Pancreas (tissue), 10 donors: ENCODE results near the gene GATB. TPM values are rescaled to one million over a fixed set of nuclear protein-coding genes. Genes with fewer than 3 reads are reported as not detected.

Experiments
- ATAC-seq, 4 donors: fragments of 200-7000 bp; cut with Tn5 transposase; one replicate each; pipeline versions ENCODE4 v1.8.0 to v1.9.1; 2020; ENCODE audit warnings: mild to moderate bottlenecking in 4 of 4, moderate library complexity in 4 of 4
- DNase-seq, 6 donors: peaks; one replicate each; pipeline ENCODE4 v3.0.0-alpha.2; 2020
- FAIRE-seq: peaks from 2 replicates; lab custom pipeline; 2012; peaks lifted over from hg19 to GRCh38; lab: Jason Lieb, UNC
- H3K27ac ChIP-seq, 4 donors: fragments of 200-600 bp; sonication (generic); 1 replicate in 3 of 4; 2 replicates in 1 of 4; pipeline versions ENCODE4 v1.5.0 to v1.8.0; 2020
- H3K27me3 ChIP-seq, 4 donors: fragments of 200-600 bp; one replicate each; pipeline ENCODE4 v1.8.0; 2021
- H3K36me3 ChIP-seq, 3 donors: fragments of 200-600 bp; sonication (generic) in 1 of 3; one replicate each; pipeline versions ENCODE4 v1.5.0 to v1.8.0; 2020 to 2021
- H3K4me1 ChIP-seq, 3 donors: fragments of 200-600 bp; one replicate each; pipeline ENCODE4 v1.8.0; 2021
- H3K4me3 ChIP-seq, 4 donors: fragments of 200-600 bp; sonication (generic) in 2 of 4; one replicate each; pipeline versions ENCODE4 v1.5.0 to v1.8.0; 2020 to 2021
- H3K9me3 ChIP-seq, 4 donors: fragments of 200-600 bp; one replicate each; pipeline ENCODE4 v1.8.0; 2021
- CTCF ChIP-seq, 4 donors: fragments of 200-600 bp; sonication (generic) in 3 of 4; IDR thresholded peaks; one replicate each; pipeline versions ENCODE4 v1.5.0 to v1.8.0; 2021; ENCODE audit warnings: antibody characterized with exemption in 4 of 4
- WGBS, 2 donors: extraction: QIAGEN DNeasy Blood & Tissue Kit; methylation state at CpG; one replicate each; pipeline ENCODE4 v1.1.7; 2013; 5-methylcytosine and 5-hydroxymethylcytosine counted together
- intact Hi-C, 3 donors: fragments of 100-400 bp; cut with DNase I; formaldehyde crosslinking; loops; one replicate each; pipeline versions ENCODE4 v1.11.1 to v1.14.2; 2022
- polyA plus RNA-seq, 2 donors: library from polyadenylated mRNA; stranded (reverse); fragments of 200-250 nt; gene quantifications; one replicate each; pipeline ENCODE4 v1.2.3, GENCODE V29; 2013
- total RNA-seq, 6 donors: library from RNA; stranded (reverse); fragmentation: NEBNext Ultra II Directional in 4 of 6; extraction: Animal tissue kit (Norgen Biotek cat#: 25700) in 4 of 6; gene quantifications; one replicate each; pipeline versions ENCODE4 v1.2.1 to v1.2.4, GENCODE V29; 2021 to 2023
- donor health status: healthy with polysubstance abuse.
- donor health status: DM: no; HTN: no; CAD: no; lungs with moderate emphysema.
- donor health status: DM: no; HTN: no; CAD: no.
- donor health status: control.
- donor health status: control.
- donor health status: Bipolar disorder and iron deficiency.
- donor health status: DM: yes; HTN: yes; CAD: no.
- donor health status: DM: no; HTN: no; CAD: no.
- donor health status: DM: no; HTN: no; CAD: no.
- donor health status: DM: yes; HTN: yes; CAD: no.

GATB gene
- total and polyA plus RNA-seq, 8 donors, result 1.8 to 10.0 (median 6.5) TPM

GRCh38 chr4:151672996-151673395 lies 87.8 kb downstream of the GATB start:
- no peak for ATAC-seq
- Histone ChIP-seq H3K9me3 (no peaks in the 10 kb centered on the region), H3K36me3 (no peaks in the 10 kb centered on the region), H3K27ac (no peak overlapping the region), H3K27me3 (no peaks in the 10 kb centered on the region), H3K4me1 (no peaks in the 10 kb centered on the region), H3K4me3 (no peak overlapping the region)
- TF ChIP-seq CTCF (IDR thresholded peaks at IDR 0.05), result no peak
- 90 to 93% methylated on average over 14 of the region's 14 CpGs for WGBS, 2 donors
- intact Hi-C loops, result no loop called here
- DNase-seq, result no peak
- FAIRE-seq, result no peak

DNA sequence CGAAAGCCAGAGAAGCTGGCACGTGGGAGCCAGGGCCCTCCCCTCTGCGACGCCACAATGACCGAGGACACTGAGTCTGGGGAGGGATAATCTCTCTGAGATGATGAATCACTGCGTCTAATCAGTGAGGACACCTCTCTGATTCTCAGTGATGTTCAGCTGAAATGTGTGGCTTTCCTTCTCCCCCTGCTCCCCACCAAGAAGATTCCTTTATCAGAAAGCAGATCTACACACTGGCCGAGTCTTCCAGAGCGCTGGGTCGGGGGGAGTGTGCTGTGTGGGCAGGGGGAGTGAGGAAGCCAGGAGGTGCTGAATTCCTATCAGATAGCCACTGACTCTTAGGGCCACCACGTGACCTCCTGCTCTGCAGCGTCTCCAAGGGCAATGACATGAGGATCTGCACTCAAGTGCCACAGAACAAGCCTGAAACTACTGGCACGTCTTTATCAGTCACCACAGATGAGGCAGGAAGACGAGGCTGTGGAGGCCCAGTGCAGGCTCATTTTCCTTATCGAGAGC lies 89.2 kb downstream of the GATB start:
- H3K4me3 ChIP-seq, result no peak overlapping the region

GRCh38 chr4:151670843-151671242 lies 90.0 kb downstream of the GATB start:
- WGBS, 2 donors, result 88 to 93% methylated on average over 5 of the region's 5 CpGs

More for the DNA sequence above, 89.2 kb downstream of the GATB start:
- no peaks in the 10 kb centered on the region for H3K9me3 ChIP-seq
- FAIRE-seq (no peak), DNase-seq (no peak), ATAC-seq (no peak)
- H3K27ac ChIP-seq, result no peak overlapping the region
- 89 to 91% methylated on average over 14 of the region's 14 CpGs for whole genome bisulfite sequencing, 2 donors
- intact Hi-C loops, result no loop called here
- no peak for TF ChIP-seq CTCF (IDR thresholded peaks at IDR 0.05)
- H3K36me3 ChIP-seq, result no peaks in the 10 kb centered on the region
- H3K4me1 ChIP-seq, result no peaks in the 10 kb centered on the region
- H3K27me3 ChIP-seq, result no peaks in the 10 kb centered on the region

GRCh38 chr4:151669990-151670389 lies 90.8 kb downstream of the GATB start:
- Histone ChIP-seq H3K4me3 (no peak overlapping the region), H3K27me3 (no peaks in the 10 kb centered on the region), H3K4me1 (no peaks in the 10 kb centered on the region), H3K36me3 (no peaks in the 10 kb centered on the region), H3K27ac (no peak overlapping the region), H3K9me3 (no peaks in the 10 kb centered on the region)
- intact Hi-C loops, result no loop called here
- no peak for TF ChIP-seq CTCF (IDR thresholded peaks at IDR 0.05)
- ATAC-seq (no peak), FAIRE-seq (no peak), DNase-seq (no peak)
- 88 to 89% methylated on average over 9 of the region's 9 CpGs for WGBS, 2 donors

More at GRCh38 chr4:151670843-151671242, 90.0 kb downstream of the GATB start:
- intact Hi-C loops, result no loop called here
- ATAC-seq, result no peak
- TF ChIP-seq CTCF (IDR thresholded peaks at IDR 0.05), result no peak
- Histone ChIP-seq H3K27ac (no peak overlapping the region), H3K9me3 (no peaks in the 10 kb centered on the region), H3K36me3 (no peaks in the 10 kb centered on the region), H3K27me3 (no peaks in the 10 kb centered on the region), H3K4me1 (no peaks in the 10 kb centered on the region), H3K4me3 (no peak overlapping the region)
- FAIRE-seq, result no peak
- no peak for DNase-seq

DNA sequence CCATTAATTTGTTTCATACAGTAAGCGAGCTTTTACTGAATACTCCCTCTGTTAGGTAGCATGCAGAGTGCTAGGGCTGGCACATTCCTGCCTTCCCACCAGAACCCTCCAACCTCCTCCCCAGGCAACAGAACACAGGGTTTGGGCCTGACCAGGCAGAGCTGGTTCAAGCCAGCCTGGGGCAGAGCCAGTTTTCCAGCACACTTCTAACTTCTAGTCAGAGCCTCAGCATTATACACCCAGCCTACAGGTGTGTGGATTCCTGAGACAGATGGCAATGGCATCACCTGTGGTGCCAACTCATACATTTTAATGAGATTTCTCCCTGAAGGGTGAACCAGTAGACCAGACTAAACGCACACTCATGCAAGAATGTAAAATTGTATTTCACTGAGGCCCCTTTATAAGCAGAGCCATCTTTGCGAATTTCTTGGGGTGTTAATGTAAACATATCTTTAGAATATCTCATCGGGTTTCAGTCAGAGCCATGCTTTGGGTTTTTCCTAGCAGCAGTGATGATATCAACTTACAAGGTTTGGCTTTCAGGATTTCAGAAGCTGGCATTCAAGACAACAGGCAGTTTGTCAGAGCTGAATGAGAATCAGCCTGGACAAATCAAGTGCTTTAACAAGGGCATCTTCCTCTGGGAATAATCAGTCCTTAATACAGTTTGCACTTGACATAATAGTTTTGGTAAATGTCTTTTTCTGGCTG lies 92.0 kb downstream of the GATB start:
- Histone ChIP-seq H3K27ac (no peak overlapping the region), H3K27me3 (no peaks in the 10 kb centered on the region), H3K4me1 (no peaks in the 10 kb centered on the region), H3K36me3 (peaks cover 0 to 6% (median 0%) of the 10 kb centered on the region in 3 donors), H3K4me3 (no peak overlapping the region), H3K9me3 (no peaks in the 10 kb centered on the region)
- no peak for TF ChIP-seq CTCF (IDR thresholded peaks at IDR 0.05)
- intact Hi-C loops, result no loop called here
- DNase-seq, result no peak
- no peak for ATAC-seq
- no peak for FAIRE-seq
- 86 to 88% methylated on average over 4 of the region's 4 CpGs for WGBS, 2 donors
